Ascending aorta (tissue), 2 donors: ENCODE measurements around the gene SEMA4B. TPM values are rescaled to one million over a fixed set of nuclear protein-coding genes. Genes with fewer than 3 reads are reported as not detected.
A peak's percentile ranks its signal among the peaks of the same experiment; 100 is the strongest.
"Not testable (repeated sequence)": the region's sequence is repeated elsewhere in the genome, so short reads cannot be mapped to it uniquely, and the experiment has no call there.

Source experiments
- DNase-seq, 2 donors: peaks; one replicate each; pipeline ENCODE4 v3.0.0-alpha.2; 2019; ENCODE audit warnings: low spot score in 2 of 2
- H3K27ac ChIP-seq, 2 donors: fragments of 200-600 bp; sonication (generic); one replicate each; pipeline ENCODE4 v1.5.1; 2016 to 2017; ENCODE audit warnings: mild to moderate bottlenecking in 1 of 2
- H3K27me3 ChIP-seq: fragments of 200-600 bp; sonication (generic); one replicate; pipeline ENCODE4 v1.5.1; 2017
- H3K36me3 ChIP-seq, 2 donors: fragments of 200-600 bp; sonication (generic); one replicate each; pipeline ENCODE4 v1.5.1; 2016
- H3K4me1 ChIP-seq, 2 donors: fragments of 200-600 bp; sonication (generic); one replicate each; pipeline ENCODE4 v1.5.1; 2016 to 2017; ENCODE audit warnings: mild to moderate bottlenecking in 1 of 2
- H3K4me3 ChIP-seq, 2 donors: fragments of 200-600 bp; sonication (generic); one replicate each; pipeline ENCODE4 v1.5.1; 2016 to 2017; ENCODE audit warnings: mild to moderate bottlenecking in 1 of 2
- H3K9me3 ChIP-seq, 2 donors: fragments of 200-600 bp; sonication (generic); one replicate each; pipeline ENCODE4 v1.5.1; 2016
- CTCF ChIP-seq, 3 experiments: fragments of 200-600 bp in 2 of 3; fragments of 450-650 bp in 1 of 3; sonication (generic) in 2 of 3; IDR thresholded peaks; one replicate each; pipeline ENCODE4 v1.5.1; 2016 to 2019; ENCODE audit warnings: antibody characterized with exemption in 3 of 3, mild to moderate bottlenecking in 1 of 3, moderate library complexity in 1 of 3
- intact Hi-C: fragments of 100-400 bp; cut with DNase I; formaldehyde crosslinking; loops from one replicate; pipeline ENCODE4 v1.15.1; 2023
- total RNA-seq: library from RNA; depleted of rRNA; stranded (reverse); fragments of >200 nt; gene quantifications from one replicate; pipeline ENCODE4 v1.1.0, GENCODE V29; 2016

The SEMA4B gene
- total RNA-seq, 1 donor from 2014 or later, result 51.2 TPM

GRCh38 chr15:90184786-90185704 is 16.1 kb upstream of the SEMA4B start:
- Histone ChIP-seq H3K4me1 (peaks cover 3 to 11% of the 10 kb centered on the region in 2 donors), H3K4me3 (peak overlapping the region; percentile 84 to 87), H3K36me3 (no peaks in the 10 kb centered on the region), H3K27ac (peak overlapping the region; percentile 90), H3K27me3 (no peaks in the 10 kb centered on the region), H3K9me3 (no peaks in the 10 kb centered on the region)
- intact Hi-C loops, result loop anchor here (2.0 kb wide), 2 partner anchors 16 to 50 kb away; partner anchors contain the start of genes GDPGP1 and SEMA4B
- DNase-seq, result peak in 1 of 2 donors; percentile 84
- TF ChIP-seq CTCF (IDR thresholded peaks at IDR 0.05), result no peak

DNA sequence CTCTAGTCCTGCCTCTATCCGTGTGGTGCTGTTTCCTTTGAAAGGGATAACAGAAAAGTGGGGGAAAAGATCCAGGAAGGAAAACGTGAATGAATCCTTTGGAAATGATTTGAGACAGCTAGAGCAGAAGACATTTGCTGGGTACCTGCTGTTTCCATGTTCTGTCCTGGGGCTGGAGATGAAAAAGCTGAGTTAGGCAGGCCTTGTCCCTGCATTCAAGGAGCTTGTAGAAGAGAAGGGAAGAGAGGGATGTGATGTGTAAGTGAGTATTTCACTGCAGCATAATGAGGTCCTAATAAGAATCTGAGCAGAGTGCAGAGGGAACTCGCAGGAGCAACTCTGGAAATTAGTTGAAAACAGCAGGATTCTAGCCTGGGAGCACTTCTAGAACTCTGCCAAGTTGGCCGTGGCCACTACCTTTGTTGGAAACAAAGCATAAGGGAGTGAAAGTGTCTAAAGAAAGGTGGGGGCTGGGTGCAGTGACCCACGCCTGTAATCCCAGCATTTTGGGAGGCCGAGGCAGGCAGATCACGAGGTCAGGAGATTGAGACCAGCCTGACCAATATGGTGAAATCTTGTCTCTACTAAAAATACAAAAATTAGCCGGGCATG is 13.8 kb upstream of the SEMA4B start:
- intact Hi-C loops, result no loop called here
- TF ChIP-seq CTCF (IDR thresholded peaks at IDR 0.05), result no peak
- DNase-seq, result no peak
- Histone ChIP-seq H3K9me3 (no peaks in the 10 kb centered on the region), H3K27me3 (no peaks in the 10 kb centered on the region), H3K4me3 (no peak overlapping the region), H3K27ac (peak overlapping the region; percentile 40 to 54), H3K36me3 (no peaks in the 10 kb centered on the region), H3K4me1 (peaks cover 3 to 23% of the 10 kb centered on the region in 2 donors)

DNA sequence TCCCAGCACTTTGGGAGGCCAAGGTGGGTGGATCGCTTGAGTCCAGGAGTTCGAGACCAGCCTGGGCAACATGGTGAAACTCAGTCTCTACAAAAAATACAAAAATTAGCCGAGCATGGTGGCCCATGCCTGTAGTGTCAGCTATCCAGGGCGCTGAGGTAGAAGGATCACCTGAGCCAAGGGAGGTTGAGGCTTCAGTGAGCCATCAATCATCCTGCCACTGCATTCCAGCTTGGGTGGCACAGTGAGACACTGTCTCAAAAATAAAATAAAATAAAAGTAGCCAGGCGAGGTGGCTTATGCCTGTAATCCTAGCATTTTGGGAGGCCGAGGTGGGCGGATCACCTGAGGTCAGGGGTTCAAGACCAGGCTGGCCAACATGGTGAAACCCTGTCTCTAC is 13.1 kb upstream of the SEMA4B start:
- H3K4me3 ChIP-seq, H3K9me3 ChIP-seq, H3K36me3 ChIP-seq, H3K27me3 ChIP-seq, intact Hi-C loops, H3K27ac ChIP-seq, DNase-seq: not testable (repeated sequence)
- H3K4me1 ChIP-seq, result peaks cover 5 to 30% of the 10 kb centered on the region in 2 donors

DNA sequence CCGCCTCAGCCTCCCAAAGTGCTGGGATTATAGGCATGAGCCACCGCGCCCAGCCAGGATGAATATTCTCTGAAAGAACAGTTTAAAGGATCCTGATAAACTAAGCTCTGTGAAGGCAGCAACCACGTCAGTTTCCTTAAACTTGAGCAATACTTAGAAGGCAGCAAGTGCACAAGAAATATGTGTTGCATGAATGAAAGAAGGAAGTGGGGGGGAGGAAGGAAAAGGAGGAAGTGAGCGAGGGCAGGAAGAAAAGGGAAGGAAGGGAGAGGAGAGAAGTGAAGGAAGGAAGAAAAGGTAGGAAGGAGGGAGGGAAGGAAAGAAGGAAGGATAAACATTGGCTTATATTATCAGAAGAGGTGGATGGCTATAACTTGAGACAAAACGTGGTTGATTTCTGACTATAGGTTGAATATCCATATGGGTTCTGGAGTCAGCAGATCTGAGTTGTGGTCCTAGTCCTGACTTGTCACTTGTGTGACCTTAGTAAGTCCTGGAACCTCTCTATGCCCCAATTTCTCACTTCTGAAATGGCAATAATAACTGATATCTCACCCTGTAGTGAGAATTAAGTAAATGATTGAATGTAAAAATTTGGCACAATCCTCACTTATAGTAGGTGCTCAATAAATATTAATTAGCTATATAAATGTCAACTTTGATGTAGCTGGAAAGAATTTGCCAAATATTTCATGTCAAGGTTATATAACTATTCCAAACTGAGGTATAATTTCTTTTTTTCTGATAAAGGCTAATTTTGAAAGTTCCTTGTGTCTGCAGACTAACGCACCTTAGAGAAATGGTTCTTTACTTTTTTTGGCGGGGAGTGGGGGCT is 12.0 kb upstream of the SEMA4B start:
- H3K27me3 ChIP-seq, result no peaks in the 10 kb centered on the region
- H3K36me3 ChIP-seq, result no peaks in the 10 kb centered on the region
- peaks cover 5 to 30% of the 10 kb centered on the region in 2 donors for H3K4me1 ChIP-seq
- DNase-seq, result no peak
- intact Hi-C loops, result no loop called here
- no peak overlapping the region for H3K4me3 ChIP-seq
- no peak overlapping the region for H3K27ac ChIP-seq
- TF ChIP-seq CTCF (IDR thresholded peaks at IDR 0.05), result no peak
- H3K9me3 ChIP-seq, result no peaks in the 10 kb centered on the region

DNA sequence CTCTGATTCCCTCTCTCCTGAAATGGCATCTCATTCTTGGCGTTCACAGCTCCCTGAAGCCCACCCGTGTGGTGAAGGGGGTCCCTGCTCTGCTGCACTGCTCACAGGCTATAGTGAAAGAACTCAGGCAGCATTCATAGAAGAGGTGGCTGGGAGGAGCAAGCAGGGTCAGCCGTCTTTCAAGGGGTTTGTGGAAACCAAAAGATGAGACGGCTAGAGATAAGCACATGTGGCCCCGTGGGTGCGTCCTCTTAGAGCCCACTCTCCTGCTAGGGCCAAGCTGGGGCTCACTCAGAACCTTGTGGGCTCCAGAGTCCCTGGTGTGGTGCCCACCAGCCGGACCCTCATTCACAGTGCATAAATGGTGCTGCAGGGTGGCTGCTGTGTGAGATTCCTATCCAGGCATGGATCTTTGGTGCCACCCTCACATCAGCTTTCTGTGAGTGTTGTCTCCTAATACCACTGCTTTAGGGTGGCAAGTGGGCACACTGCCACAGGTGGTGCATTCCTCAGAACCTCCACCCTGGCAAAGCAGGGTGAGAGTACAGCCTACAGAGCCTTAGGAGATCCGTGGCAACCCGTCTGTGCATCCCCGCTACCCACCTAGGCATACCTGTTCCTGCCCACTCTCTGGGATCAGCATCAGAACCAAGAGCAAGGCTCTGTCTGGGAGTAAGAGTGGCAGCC is 11.2 kb upstream of the SEMA4B start:
- DNase-seq, result no peak
- H3K27me3 ChIP-seq, result no peaks in the 10 kb centered on the region
- peaks cover 2 to 26% of the 10 kb centered on the region in 2 donors for H3K4me1 ChIP-seq
- H3K36me3 ChIP-seq, result no peaks in the 10 kb centered on the region
- intact Hi-C loops, result no loop called here
- no peak overlapping the region for H3K27ac ChIP-seq
- no peak for TF ChIP-seq CTCF (IDR thresholded peaks at IDR 0.05)
- H3K4me3 ChIP-seq, result no peak overlapping the region
- H3K9me3 ChIP-seq, result no peaks in the 10 kb centered on the region
